ENCODE results near the gene LTBP3. TPM values are rescaled to one million over a fixed set of nuclear protein-coding genes. Genes with fewer than 3 reads are reported as not detected.
A peak's percentile ranks its signal among the peaks of the same experiment; 100 is the strongest.

Gene LTBP3
- polyA plus RNA-seq, 1 of the 3 experiments (the other 2 are of a cell fraction), result 167 TPM

- TF ChIP-seq USF1 (IDR thresholded peaks at IDR 0.05; ENCODE audit: borderline replicate concordance, low read depth) (no peak), MXI1 (IDR thresholded peaks at IDR 0.05; ENCODE audit: low read depth, low read length) (no peak)
These were observed 13.3 kb upstream of the LTBP3 start (continued) for GRCh38 chr11:65571420-65571819.

- Histone ChIP-seq H3K4me2 (peak within 1 kb of the TSS; percentile 95), H3K9me3 (no peaks in the 10 kb centered on the region), H3K9me2 (no peaks in the 10 kb centered on the region), H3K27ac (ENCODE audit: low read depth in 2 of 2, low read length in 1 of 2) (peak within 1 kb of the TSS; percentile 81 to 97), H3K36me3 (replicated peaks in 1 of 2; ENCODE audit: control insufficient read depth in 1 of 2, insufficient read depth in 2 of 2, low read length in 1 of 2) (peaks cover 8 to 10% of the 10 kb centered on the region in 2 experiments), H4K20me1 (ENCODE audit: insufficient read depth) (peaks cover 14% of the 10 kb centered on the region), H3K27me3 (ENCODE audit: insufficient read depth) (no peaks in the 10 kb centered on the region), H3K79me2 (ENCODE audit: insufficient read depth) (peaks cover 62% of the 10 kb centered on the region), H3F3A (replicated peaks; ENCODE audit: insufficient read depth) (peaks cover 39% of the 10 kb centered on the region), H3K4me3 (ENCODE audit: low read depth in 2 of 2, low read length in 1 of 2) (peak within 1 kb of the TSS; percentile 76 to 99), H3K4me1 (ENCODE audit: control insufficient read depth in 1 of 2, insufficient read depth in 2 of 2, low read depth in 1 of 2, low read length in 1 of 2) (peaks cover 41 to 47% of the 10 kb centered on the region in 2 experiments; a peak in 3 of 4 replicates), H2AFZ (ENCODE audit: low read depth) (peak within 1 kb of the TSS; percentile 69; the same call in 1 of the 2 replicates), H3K9ac (peak within 1 kb of the TSS; percentile 77)
- ChIA-PET CTCF (interaction anchor here (0.7 to 13.6 kb wide), 15 partner anchors 9 to 255 kb away, joined by 3 to 295 read pairs (median 4); partner anchors contain the start of genes KCNK7 and LTBP3), POLR2A (interaction anchor here (0.9 to 1.7 kb wide), 7 partner anchors 10 to 146 kb away, joined by 3 to 12 read pairs (median 4); partner anchors contain the start of gene MALAT1)
- DNase-seq, result peak; percentile 95
- 0% methylated on average over 23 of the region's 89 CpGs for WGBS (ENCODE audit: low lambda C conversion rate)
- TF ChIP-seq ZBTB33 (IDR thresholded peaks at IDR 0.05; ENCODE audit: borderline replicate concordance, low read depth), result no peak
- TF ChIP-seq EP300 (IDR thresholded peaks at IDR 0.05; ENCODE audit: borderline replicate concordance in 1 of 2, low read depth in 1 of 2, low read length in 1 of 2), result no peak; a peak in 1 of 4 replicates
- TF ChIP-seq YY1 (IDR thresholded peaks at IDR 0.05; ENCODE audit: low read depth), result peak; percentile 91
- peak; percentile 76 for TF ChIP-seq TAF1 (IDR thresholded peaks at IDR 0.05; ENCODE audit: borderline replicate concordance, low read depth, low read length)
- no peak for TF ChIP-seq TEAD4 (IDR thresholded peaks at IDR 0.05; ENCODE audit: borderline replicate concordance, insufficient read depth)
- peak; percentile 76 for TF ChIP-seq PBX3 (IDR thresholded peaks at IDR 0.05)
- no peak for TF ChIP-seq MEF2A (IDR thresholded peaks at IDR 0.05; ENCODE audit: borderline replicate concordance, low read depth)
- no peak for TF ChIP-seq GATA2 (CRISPR knock-in tag; IDR thresholded peaks at IDR 0.05)
- TF ChIP-seq NFIC (IDR thresholded peaks at IDR 0.05; ENCODE audit: borderline replicate concordance), result peak; percentile 31; the same call in 1 of the 2 replicates
- TF ChIP-seq RCOR1 (IDR thresholded peaks at IDR 0.05; ENCODE audit: low read length), result 0 out of 2 replicates have a peak, but pooled peaks have one; percentile 16
- no peak for TF ChIP-seq FOXJ3 (CRISPR knock-in tag; IDR thresholded peaks at IDR 0.05)
- no peak for TF ChIP-seq FOSL2 (IDR thresholded peaks at IDR 0.05; ENCODE audit: borderline replicate concordance, low read depth)
- no peak; the same call in 1 of the 2 replicates for TF ChIP-seq RXRA (IDR thresholded peaks at IDR 0.05; ENCODE audit: borderline replicate concordance, low read depth)
- TF ChIP-seq JUND (IDR thresholded peaks at IDR 0.05), result no peak
- TF ChIP-seq USF1 (IDR thresholded peaks at IDR 0.05; ENCODE audit: borderline replicate concordance, low read depth), result no peak
- TF ChIP-seq SMC3 (IDR thresholded peaks at IDR 0.05; ENCODE audit: low read depth, low read length), result peak; percentile 58
- TF ChIP-seq CTCF (IDR thresholded peaks at IDR 0.05), result peak; percentile 65
- TF ChIP-seq MXI1 (IDR thresholded peaks at IDR 0.05; ENCODE audit: low read depth, low read length), result peak; percentile 95
- no peak for TF ChIP-seq RFX5 (IDR thresholded peaks at IDR 0.05; ENCODE audit: low read length)
- no peak for TF ChIP-seq EZH2phosphoT487 (IDR thresholded peaks at IDR 0.05; ENCODE audit: borderline replicate concordance, low read depth)
- TF ChIP-seq GABPA (IDR thresholded peaks at IDR 0.05; ENCODE audit: low read depth), result peak; percentile 95
- TF ChIP-seq TCF12 (IDR thresholded peaks at IDR 0.05), result peak; percentile 13; the same call in 1 of the 2 replicates
- peak; percentile 81 for TF ChIP-seq CHD2 (IDR thresholded peaks at IDR 0.05; ENCODE audit: low read length, partially characterized antibody)
These were observed 12.1 kb upstream of the LTBP3 start, which contains the start of gene ZNRD2 for GRCh38 chr11:65569973-65570918. Gene ZNRD2, plus strand, starts transcription at chr11:65570477. Its CDS starts 15 bp downstream, at chr11:65570492.
